Esophagus squamous epithelium (tissue), 5 donors: ENCODE results near the gene MANSC1. TPM values are rescaled to one million over a fixed set of nuclear protein-coding genes. Genes with fewer than 3 reads are reported as not detected.

Source experiments
- DNase-seq: peaks from one replicate; lab custom pipeline; 2025; lab: John Stamatoyannopoulos, UW
- H3K27ac ChIP-seq, 4 donors: fragments of 200-600 bp; sonication (generic); one replicate each; pipeline ENCODE4 v1.5.1; 2016 to 2019; ENCODE audit warnings: mild to moderate bottlenecking in 1 of 4
- H3K27me3 ChIP-seq, 4 donors: fragments of 200-600 bp; sonication (generic); 1 replicate in 3 of 4; 2 replicates in 1 of 4; pipeline versions ENCODE4 v1.5.1 to v1.6.0; 2017 to 2021; ENCODE audit warnings: antibody characterized with exemption in 1 of 4
- H3K36me3 ChIP-seq, 3 donors: fragments of 200-600 bp; sonication (generic); one replicate each; pipeline ENCODE4 v1.5.1; 2016 to 2019
- H3K4me1 ChIP-seq, 3 donors: fragments of 200-600 bp; sonication (generic); one replicate each; pipeline ENCODE4 v1.5.1; 2017 to 2019
- H3K4me3 ChIP-seq, 4 donors: fragments of 200-600 bp; sonication (generic); 1 replicate in 3 of 4; 2 replicates in 1 of 4; pipeline ENCODE4 v1.5.1; 2016 to 2019; ENCODE audit warnings: mild to moderate bottlenecking in 2 of 4, moderate library complexity in 1 of 4
- H3K9me3 ChIP-seq, 3 donors: fragments of 200-600 bp; sonication (generic); one replicate each; pipeline ENCODE4 v1.5.1; 2016 to 2019
- CTCF ChIP-seq, 6 experiments: fragments of 450-650 bp in 4 of 6; fragments of 200-600 bp in 2 of 6; sonication (generic) in 2 of 6; IDR thresholded peaks; one replicate each; pipeline ENCODE4 v1.5.1; 2016 to 2019; ENCODE audit warnings: antibody characterized with exemption in 6 of 6, mild to moderate bottlenecking in 4 of 6, moderate library complexity in 4 of 6
- POLR2A ChIP-seq, 4 donors: fragments of 450-650 bp; IDR thresholded peaks; one replicate each; pipeline ENCODE4 v1.6.1; 2017; ENCODE audit warnings: antibody characterized with exemption in 4 of 4, mild to moderate bottlenecking in 4 of 4, moderate library complexity in 3 of 4
- WGBS, 2 donors: methylation state at CpG; one replicate each; pipeline ENCODE4 v1.1.5; 2018; 5-methylcytosine and 5-hydroxymethylcytosine counted together
- intact Hi-C: fragments of 100-400 bp; cut with DNase I; formaldehyde crosslinking; loops from one replicate; pipeline ENCODE4 v1.15.0; 2022
- total RNA-seq, 4 donors: library from RNA; depleted of rRNA; stranded (reverse); fragments of >200 nt; gene quantifications; one replicate each; pipeline ENCODE4 v1.1.0, GENCODE V29; 2016
- donor health status: DM: yes; HTN: yes; CAD: no.

MANSC1 gene
- total RNA-seq, 4 donors from 2014 or later: 22.5 to 59.0 (median 47.7) TPM

DNA sequence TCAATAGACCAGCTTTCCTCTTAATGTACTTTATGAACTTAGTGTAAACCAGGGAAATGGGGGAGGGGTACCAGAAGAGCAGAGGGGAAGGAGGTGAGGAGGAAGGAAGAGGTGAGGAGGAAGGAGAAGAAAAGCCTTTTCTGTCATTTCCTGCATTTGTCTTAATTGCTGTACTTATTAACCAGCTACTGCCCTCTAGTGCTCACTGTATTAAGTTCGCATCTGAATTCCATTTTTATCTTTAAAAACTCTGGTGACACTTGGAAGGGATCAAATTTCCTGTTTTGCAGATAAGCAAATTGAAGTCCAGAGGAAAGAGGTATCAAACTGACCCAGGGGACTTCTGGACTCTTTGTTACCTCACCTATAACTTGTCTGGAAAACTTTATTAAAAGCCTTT lies 22.2 kb downstream of the MANSC1 start:
- Histone ChIP-seq H3K27me3 (no peaks in the 10 kb centered on the region), H3K36me3 (peaks cover 0 to 25% (median 0%) of the 10 kb centered on the region in 3 donors), H3K9me3 (no peaks in the 10 kb centered on the region), H3K4me1 (peaks cover 0 to 26% (median 7%) of the 10 kb centered on the region in 3 donors), H3K4me3 (no peak overlapping the region), H3K27ac (no peak overlapping the region)
- intact Hi-C loops: no loop called here
- TF ChIP-seq POLR2A (IDR thresholded peaks at IDR 0.05): no peak
- peak; percentile 51 to 71 (median 62) for TF ChIP-seq CTCF (IDR thresholded peaks at IDR 0.05)
- no peak for DNase-seq
- 4 to 8% methylated on average over 1 of the region's 1 CpG for WGBS, 2 donors

DNA sequence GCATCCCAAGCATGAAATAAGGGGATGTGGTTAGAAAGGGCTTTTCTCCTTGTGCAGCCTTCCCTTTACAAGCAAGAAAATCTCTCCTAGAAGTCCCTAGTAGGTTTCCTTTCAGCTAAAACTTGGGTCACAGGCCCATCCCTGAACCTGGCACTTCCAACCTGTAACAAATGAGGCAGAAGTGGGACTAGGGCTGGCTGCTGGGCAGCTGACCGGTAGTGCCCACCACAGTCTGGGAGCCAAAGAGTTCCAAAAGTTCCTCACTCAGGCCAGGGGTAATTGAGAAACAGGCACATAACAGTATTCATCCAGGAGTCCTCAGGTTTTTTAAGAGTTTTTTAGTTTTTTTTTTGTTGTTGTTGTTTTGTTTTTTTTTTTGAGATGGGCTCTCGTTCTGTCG lies 23.8 kb downstream of the MANSC1 start:
- peaks cover 0 to 25% (median 0%) of the 10 kb centered on the region in 3 donors for H3K36me3 ChIP-seq
- 88 to 93% methylated on average over 3 of the region's 3 CpGs for WGBS, 2 donors
- no peak overlapping the region for H3K27ac ChIP-seq

DNA sequence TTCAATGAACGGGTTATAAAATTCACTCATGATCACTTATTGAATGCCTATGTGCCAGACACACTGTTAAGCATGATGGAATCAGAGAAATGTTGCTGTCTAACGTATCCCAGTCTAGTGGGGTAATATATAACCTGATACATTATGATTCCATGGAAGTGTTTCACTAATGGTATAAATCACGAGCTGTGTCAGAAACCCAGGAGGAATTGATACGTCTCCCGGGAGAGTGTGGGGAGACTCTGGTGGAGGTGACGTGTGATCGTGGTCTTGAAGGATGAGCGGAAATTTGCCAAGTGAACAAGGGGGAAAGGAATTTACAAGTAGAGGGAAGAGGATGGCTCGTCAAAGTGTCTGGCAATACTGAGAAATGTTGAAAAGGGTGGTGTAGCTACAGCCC lies 26.5 kb downstream of the MANSC1 start:
- H3K27ac ChIP-seq: no peak overlapping the region
- WGBS, 2 donors: 87 to 90% methylated on average over 9 of the region's 9 CpGs
- H3K36me3 ChIP-seq: peaks cover 0 to under 1% (median 0%) of the 10 kb centered on the region in 3 donors
- H3K4me3 ChIP-seq: no peak overlapping the region
- no peak for DNase-seq
- peaks cover 0 to 23% (median 0%) of the 10 kb centered on the region in 3 donors for H3K4me1 ChIP-seq
- intact Hi-C loops: no loop called here
- TF ChIP-seq CTCF (IDR thresholded peaks at IDR 0.05) (no peak), POLR2A (IDR thresholded peaks at IDR 0.05) (no peak)
- no peaks in the 10 kb centered on the region for H3K9me3 ChIP-seq
- no peaks in the 10 kb centered on the region for H3K27me3 ChIP-seq

More for the DNA sequence above, 23.8 kb downstream of the MANSC1 start:
- intact Hi-C loops: no loop called here
- no peak overlapping the region for H3K4me3 ChIP-seq
- no peaks in the 10 kb centered on the region for H3K27me3 ChIP-seq
- no peaks in the 10 kb centered on the region for H3K9me3 ChIP-seq
- DNase-seq: no peak
- peaks cover 0 to 11% (median 0%) of the 10 kb centered on the region in 3 donors for H3K4me1 ChIP-seq
- TF ChIP-seq CTCF (IDR thresholded peaks at IDR 0.05) (no peak), POLR2A (IDR thresholded peaks at IDR 0.05) (no peak)

GRCh38 chr12:12323118-12323517 lies 26.9 kb downstream of the MANSC1 start:
- no peak for DNase-seq
- TF ChIP-seq CTCF (IDR thresholded peaks at IDR 0.05) (no peak), POLR2A (IDR thresholded peaks at IDR 0.05) (no peak)
- H3K27ac ChIP-seq: no peak overlapping the region
- 66 to 73% methylated on average over 4 of the region's 4 CpGs for WGBS, 2 donors
- no peaks in the 10 kb centered on the region for H3K9me3 ChIP-seq
- no peaks in the 10 kb centered on the region for H3K27me3 ChIP-seq
- no peaks in the 10 kb centered on the region for H3K36me3 ChIP-seq
- H3K4me3 ChIP-seq: no peak overlapping the region
- H3K4me1 ChIP-seq: peaks cover 0 to 23% (median 0%) of the 10 kb centered on the region in 3 donors
- intact Hi-C loops: no loop called here

DNA sequence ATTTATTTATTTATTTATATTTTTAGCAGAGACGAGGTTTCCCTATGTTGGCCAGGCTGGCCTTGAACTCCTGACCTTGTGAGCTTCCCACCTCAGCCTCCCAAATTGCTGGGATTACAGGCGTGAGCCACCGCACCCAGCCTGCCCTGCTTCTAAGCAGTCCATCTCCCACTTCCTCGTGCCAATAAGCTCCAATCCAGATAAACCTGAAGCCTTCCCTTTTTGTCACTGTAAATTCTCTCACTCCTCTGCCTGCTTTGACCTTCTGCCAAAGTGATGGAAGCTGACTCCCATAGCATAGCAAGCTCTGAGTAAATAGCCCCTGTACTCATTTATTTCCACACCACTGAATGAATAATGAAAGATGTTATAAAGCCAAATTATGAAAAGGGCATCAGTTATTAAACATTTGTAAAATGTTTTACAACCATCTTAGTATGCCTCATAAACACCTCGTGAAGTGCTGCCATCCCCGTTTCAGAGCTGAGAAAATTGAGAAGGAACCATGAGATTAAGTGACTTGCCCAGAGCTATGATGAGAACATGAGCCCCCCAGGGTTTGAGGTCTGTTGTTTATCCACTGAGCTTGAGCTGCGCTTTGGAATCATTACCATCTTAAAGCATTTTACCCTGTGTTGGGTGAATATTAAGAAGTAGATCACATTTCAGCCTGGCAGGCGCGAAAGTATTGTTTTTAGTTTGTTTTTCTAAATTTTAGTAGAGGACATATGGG lies 30.4 kb downstream of the MANSC1 start:
- H3K27me3 ChIP-seq: no peaks in the 10 kb centered on the region
- H3K4me3 ChIP-seq: peak overlapping the region in 1 of 4 donors; percentile 22
- peak overlapping the region in 3 of 4 donors; percentile 14 to 59 (median 28) for H3K27ac ChIP-seq
- intact Hi-C loops: no loop called here
- 78% methylated on average over 9 of the region's 9 CpGs for WGBS, 2 donors
- H3K4me1 ChIP-seq: peaks cover 0 to 13% (median 0%) of the 10 kb centered on the region in 3 donors
- H3K36me3 ChIP-seq: no peaks in the 10 kb centered on the region
- H3K9me3 ChIP-seq: no peaks in the 10 kb centered on the region
- no peak for DNase-seq
- TF ChIP-seq CTCF (IDR thresholded peaks at IDR 0.05): no peak
- no peak for TF ChIP-seq POLR2A (IDR thresholded peaks at IDR 0.05)
